Thyroid gland (tissue), 4 donors: ENCODE data around the gene LIN7B. TPM values are rescaled to one million over a fixed set of nuclear protein-coding genes. Genes with fewer than 3 reads are reported as not detected.

ENCODE experiments used
- DNase-seq, 2 donors: peaks; one replicate each; pipeline ENCODE4 v3.0.0-alpha.2; 2019
- H3K27ac ChIP-seq, 3 donors: fragments of 200-600 bp; sonication (generic); 1 replicate in 2 of 3; 2 replicates in 1 of 3; pipeline ENCODE4 v1.5.1; 2016 to 2019; ENCODE audit warnings: mild to moderate bottlenecking in 1 of 3, moderate library complexity in 1 of 3
- H3K27me3 ChIP-seq: fragments of 200-600 bp; sonication (generic); one replicate; pipeline ENCODE4 v1.5.1; 2019
- H3K36me3 ChIP-seq, 2 donors: fragments of 200-600 bp; sonication (generic); one replicate each; pipeline ENCODE4 v1.5.1; 2016 to 2019
- H3K4me1 ChIP-seq, 2 donors: fragments of 200-600 bp; sonication (generic); one replicate each; pipeline ENCODE4 v1.5.1; 2017 to 2019
- H3K4me3 ChIP-seq, 3 donors: fragments of 200-600 bp; sonication (generic); replicated peaks in 1 of 3; 1 replicate in 2 of 3; 2 replicates in 1 of 3; pipeline ENCODE4 v1.5.1; 2016; ENCODE audit warnings: mild to moderate bottlenecking in 1 of 3
- H3K9me3 ChIP-seq: fragments of 200-600 bp; sonication (generic); one replicate; pipeline ENCODE4 v1.5.1; 2017
- CTCF ChIP-seq, 6 experiments: fragments of 200-600 bp in 3 of 6; fragments of 450-650 bp in 3 of 6; sonication (generic) in 3 of 6; IDR thresholded peaks; one replicate each; pipeline ENCODE4 v1.5.1; 2016 to 2019; ENCODE audit warnings: antibody characterized with exemption in 6 of 6, mild to moderate bottlenecking in 2 of 6, inconsistent platforms in 1 of 6, moderate library complexity in 1 of 6
- POLR2A ChIP-seq, 2 donors: fragments of 450-650 bp; IDR thresholded peaks; one replicate each; pipeline ENCODE4 v1.6.1; 2017; ENCODE audit warnings: antibody characterized with exemption in 2 of 2, mild to moderate bottlenecking in 2 of 2, moderate library complexity in 1 of 2
- WGBS, 2 donors: methylation state at CpG; one replicate each; pipeline ENCODE4 v1.1.5; 2017; 5-methylcytosine and 5-hydroxymethylcytosine counted together
- intact Hi-C: fragments of 100-400 bp; cut with DNase I; formaldehyde crosslinking; loops from one replicate; pipeline ENCODE4 v1.15.1; 2023
- total RNA-seq, 4 donors: library from RNA; depleted of rRNA; stranded (reverse); fragments of >200 nt; gene quantifications; one replicate each; pipeline ENCODE4 v1.2.3, GENCODE V29; 2016

LIN7B gene
- total RNA-seq, 4 donors from 2014 or later, result 10.5 to 17.7 (median 13.8) TPM

GRCh38 chr19:49148044-49148682, 34.0 kb downstream of the LIN7B start:
- Histone ChIP-seq H3K4me1 (peaks cover 23 to 38% of the 10 kb centered on the region in 2 donors), H3K4me3 (peak overlapping the region in 1 of 3 donors; percentile 13)
- no peak for TF ChIP-seq POLR2A (IDR thresholded peaks at IDR 0.05)
- TF ChIP-seq CTCF (IDR thresholded peaks at IDR 0.05), result no peak

DNA sequence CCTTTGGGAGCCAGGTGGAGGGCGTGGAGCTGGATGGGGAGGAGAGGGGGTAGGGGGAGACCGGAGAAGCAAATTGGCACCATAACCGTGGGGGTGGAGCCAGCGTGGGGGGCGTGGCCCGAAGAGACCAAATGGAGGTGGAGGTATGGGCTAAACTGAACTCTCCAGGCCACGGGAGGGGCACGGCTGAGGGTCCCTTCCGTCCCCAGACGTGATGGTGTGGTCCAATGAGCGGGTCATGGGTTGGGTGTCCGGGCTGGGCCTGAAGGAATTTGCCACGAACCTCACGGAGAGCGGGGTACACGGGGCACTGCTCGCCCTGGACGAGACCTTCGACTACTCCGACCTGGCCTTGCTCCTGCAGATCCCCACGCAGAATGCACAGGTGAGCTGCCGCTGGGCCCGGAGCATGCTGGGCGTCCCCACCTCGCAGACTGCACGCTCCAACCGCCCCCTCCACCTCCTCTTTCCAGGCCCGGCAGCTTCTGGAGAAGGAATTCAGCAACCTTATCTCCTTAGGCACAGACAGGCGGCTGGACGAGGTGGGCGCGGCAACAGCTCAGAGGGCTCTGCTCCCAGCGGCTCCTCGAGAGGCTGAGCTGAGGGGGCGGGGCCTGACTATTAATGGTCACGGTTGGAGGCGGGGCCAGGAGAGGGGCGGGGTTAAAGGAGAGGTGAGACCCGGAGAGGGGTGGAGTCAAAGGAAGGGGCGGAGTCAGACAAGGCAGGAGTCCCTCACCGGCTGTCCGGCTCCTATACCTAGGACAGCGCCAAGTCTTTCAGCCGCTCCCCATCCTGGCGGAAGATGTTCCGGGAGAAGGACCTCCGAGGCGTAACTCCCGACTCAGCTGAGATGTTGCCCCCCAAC, 34.8 kb downstream of the LIN7B start:
- Histone ChIP-seq H3K27me3 (no peaks in the 10 kb centered on the region), H3K4me1 (peaks cover 23 to 36% of the 10 kb centered on the region in 2 donors), H3K27ac (peak overlapping the region; percentile 51 to 84 (median 83)), H3K36me3 (no peaks in the 10 kb centered on the region), H3K4me3 (peak overlapping the region; percentile 27 to 60 (median 49)), H3K9me3 (no peaks in the 10 kb centered on the region)
- DNase-seq, result peak; percentile 99 to 100
- intact Hi-C loops, result loop anchor here (5.0 kb wide), 1 partner anchor 52 kb away; no protein-coding TSS in a partner anchor
- TF ChIP-seq CTCF (IDR thresholded peaks at IDR 0.05) (no peak), POLR2A (IDR thresholded peaks at IDR 0.05) (peak in 1 of 2 donors; percentile 81)
- WGBS, 2 donors, result 1 to 3% methylated on average over 20 to 29 of the region's 49 CpGs

More at GRCh38 chr19:49148044-49148682, 34.0 kb downstream of the LIN7B start:
- Histone ChIP-seq H3K27ac (peak overlapping the region in 2 of 3 donors; percentile 25 to 83), H3K36me3 (no peaks in the 10 kb centered on the region), H3K27me3 (no peaks in the 10 kb centered on the region), H3K9me3 (no peaks in the 10 kb centered on the region)
- intact Hi-C loops, result loop anchor here (5.0 kb wide), 1 partner anchor 51 kb away; no protein-coding TSS in a partner anchor
- DNase-seq, result no peak
- 71 to 79% methylated on average over 8 to 11 of the region's 11 CpGs for WGBS, 2 donors

- no peaks in the 10 kb centered on the region for H3K9me3 ChIP-seq
- H3K36me3 ChIP-seq, result no peaks in the 10 kb centered on the region
- 0 to 1% methylated on average over 20 to 22 of the region's 23 CpGs for WGBS, 2 donors
- H3K27ac ChIP-seq, result peak overlapping the region; percentile 51 to 84 (median 83)
- intact Hi-C loops, result loop anchor here (5.0 kb wide), 3 partner anchors 32 to 52 kb away; partner anchors contain the start of genes C19orf73 and PPFIA3
- peak; percentile 72 to 76 for DNase-seq
- peaks cover 23 to 36% of the 10 kb centered on the region in 2 donors for H3K4me1 ChIP-seq
- no peaks in the 10 kb centered on the region for H3K27me3 ChIP-seq
- TF ChIP-seq CTCF (IDR thresholded peaks at IDR 0.05) (no peak), POLR2A (IDR thresholded peaks at IDR 0.05) (no peak)
- H3K4me3 ChIP-seq, result peak overlapping the region; percentile 27 to 60 (median 49)
Observed at GRCh38 chr19:49149652-49150105, 35.5 kb downstream of the LIN7B start.

DNA sequence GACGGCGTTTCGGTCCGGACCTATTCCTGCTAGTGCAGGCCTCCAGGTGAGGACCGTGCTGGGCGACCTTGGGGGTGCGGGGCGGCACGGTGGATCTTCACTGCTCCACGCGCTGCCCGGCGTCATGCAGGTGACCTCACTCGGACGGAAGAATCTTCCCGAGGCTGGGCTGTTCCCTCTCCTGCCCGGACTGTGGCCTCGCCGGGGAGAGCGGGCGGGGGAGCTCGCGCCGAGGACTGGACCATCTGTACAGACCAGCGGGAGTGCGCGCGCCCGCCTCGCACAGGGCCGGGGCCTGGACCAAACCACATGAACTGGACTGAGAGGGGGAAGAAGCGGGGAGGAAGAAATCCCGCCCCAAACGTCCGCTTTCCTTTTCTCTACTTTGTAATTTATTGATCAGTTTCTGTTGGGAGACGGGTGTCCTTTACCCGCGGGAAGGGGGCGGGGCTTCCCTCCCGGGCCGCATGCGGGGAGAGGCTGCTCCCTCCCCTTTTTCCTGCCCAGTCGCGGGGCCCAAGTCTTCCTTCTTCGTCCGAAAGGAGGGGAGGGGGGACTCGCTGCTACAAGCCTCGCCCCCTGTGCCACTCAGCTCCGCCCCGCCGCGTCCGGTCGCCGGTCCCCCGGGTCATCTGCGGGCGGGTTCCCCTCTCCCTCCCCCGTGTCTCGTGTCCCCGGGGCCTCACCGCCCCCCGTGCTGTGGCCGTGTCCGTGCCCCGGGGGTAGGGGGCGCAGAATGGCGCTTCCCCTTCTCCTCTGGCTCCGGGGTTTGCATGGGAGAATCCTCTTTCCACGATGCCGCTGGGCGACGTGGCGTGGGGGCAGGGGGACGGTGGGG, 36.2 kb downstream of the LIN7B start:
- WGBS, 2 donors, result 1% methylated on average over 25 to 30 of the region's 75 CpGs
- TF ChIP-seq POLR2A (IDR thresholded peaks at IDR 0.05) (peak in 1 of 2 donors; percentile 62), CTCF (IDR thresholded peaks at IDR 0.05) (peak in 1 of 6 experiments; percentile 11)
- peak; percentile 88 to 89 for DNase-seq
- no peaks in the 10 kb centered on the region for H3K9me3 ChIP-seq
- H3K36me3 ChIP-seq, result no peaks in the 10 kb centered on the region
- H3K27me3 ChIP-seq, result no peaks in the 10 kb centered on the region
- intact Hi-C loops, result loop anchor here (5.0 kb wide), 2 partner anchors 33 to 47 kb away; partner anchors contain the start of genes C19orf73 and PPFIA3
- H3K4me3 ChIP-seq, result peak overlapping the region; percentile 27 to 60 (median 49)
- peaks cover 23 to 35% of the 10 kb centered on the region in 2 donors for H3K4me1 ChIP-seq
- H3K27ac ChIP-seq, result peak overlapping the region; percentile 51 to 84 (median 83)
